AG09319 (cell line): ENCODE measurements around the gene MAD1L1.

Experiments
- DNase-seq: peaks from one replicate; pipeline ENCODE4 v3.0.0-alpha.2; 2010; ENCODE audit warnings: low read depth; ENCODE audit errors: extremely low read depth
- TF ChIP-seq, protein P1 (sequence below): IDR thresholded peaks from 2 replicates; pipeline ENCODE4 v1.5.1; 2011; ENCODE audit warnings: low read depth, mild to moderate bottlenecking, inconsistent platforms, low read length, moderate library complexity

Gene MAD1L1

GRCh38 chr7:1926908-1927306, 305.8 kb downstream of the MAD1L1 start:
- DNase-seq = no peak
- TF ChIP-seq, protein P1, sequence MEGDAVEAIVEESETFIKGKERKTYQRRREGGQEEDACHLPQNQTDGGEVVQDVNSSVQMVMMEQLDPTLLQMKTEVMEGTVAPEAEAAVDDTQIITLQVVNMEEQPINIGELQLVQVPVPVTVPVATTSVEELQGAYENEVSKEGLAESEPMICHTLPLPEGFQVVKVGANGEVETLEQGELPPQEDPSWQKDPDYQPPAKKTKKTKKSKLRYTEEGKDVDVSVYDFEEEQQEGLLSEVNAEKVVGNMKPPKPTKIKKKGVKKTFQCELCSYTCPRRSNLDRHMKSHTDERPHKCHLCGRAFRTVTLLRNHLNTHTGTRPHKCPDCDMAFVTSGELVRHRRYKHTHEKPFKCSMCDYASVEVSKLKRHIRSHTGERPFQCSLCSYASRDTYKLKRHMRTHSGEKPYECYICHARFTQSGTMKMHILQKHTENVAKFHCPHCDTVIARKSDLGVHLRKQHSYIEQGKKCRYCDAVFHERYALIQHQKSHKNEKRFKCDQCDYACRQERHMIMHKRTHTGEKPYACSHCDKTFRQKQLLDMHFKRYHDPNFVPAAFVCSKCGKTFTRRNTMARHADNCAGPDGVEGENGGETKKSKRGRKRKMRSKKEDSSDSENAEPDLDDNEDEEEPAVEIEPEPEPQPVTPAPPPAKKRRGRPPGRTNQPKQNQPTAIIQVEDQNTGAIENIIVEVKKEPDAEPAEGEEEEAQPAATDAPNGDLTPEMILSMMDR = no peak

GRCh38 chr7:1925973-1926907, 306.5 kb downstream of the MAD1L1 start:
- no peak for DNase-seq
- TF ChIP-seq, protein P1 = no peak

DNA sequence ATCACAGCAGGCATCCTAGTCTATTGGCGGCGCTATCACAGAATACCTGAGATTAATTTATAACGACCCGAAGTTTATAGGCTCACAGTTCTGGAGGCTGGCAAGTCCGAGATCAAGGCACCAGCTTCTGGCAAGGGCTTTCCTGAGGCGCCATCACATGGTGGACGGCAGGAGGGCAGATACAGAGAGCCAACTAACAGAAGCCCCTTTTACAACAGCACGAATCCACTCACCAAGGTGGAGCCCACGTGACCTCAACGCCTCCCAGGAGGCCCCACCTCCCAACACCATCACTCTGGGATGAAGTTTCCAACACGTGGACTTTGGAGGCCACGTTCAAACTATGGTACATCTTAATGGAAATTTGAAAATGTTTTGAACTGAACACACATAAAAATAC, 307.4 kb downstream of the MAD1L1 start:
- TF ChIP-seq, protein P1 = no peak
- no peak for DNase-seq

- DNase-seq = no peak
- TF ChIP-seq, protein P1 = no peak
Observed at GRCh38 chr7:1924258-1924817, 308.4 kb downstream of the MAD1L1 start.

- TF ChIP-seq, protein P1 = no peak
- DNase-seq = no peak
Observed at GRCh38 chr7:1923409-1924257, 309.1 kb downstream of the MAD1L1 start.

DNA sequence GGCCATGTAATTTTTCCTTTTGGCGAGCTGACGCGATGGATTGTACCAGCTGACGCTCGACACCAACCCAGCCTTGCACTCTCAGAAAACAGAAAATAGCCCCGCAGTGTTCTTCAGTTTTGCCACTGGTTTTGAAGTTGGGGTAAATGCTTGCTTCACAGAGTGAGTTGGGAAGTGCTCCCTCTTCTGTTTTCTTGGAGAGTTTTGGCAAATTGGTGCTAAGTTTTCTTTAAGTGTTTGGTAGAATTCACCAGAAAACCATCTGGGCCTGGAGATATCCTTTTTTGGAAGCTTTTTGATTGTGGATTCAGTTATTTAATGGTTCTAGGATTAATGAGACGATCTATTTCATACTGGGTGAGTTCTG, 309.9 kb downstream of the MAD1L1 start:
- no peak for DNase-seq
- TF ChIP-seq, protein P1 = peak; percentile 42
